ENCODE data around the gene SELPLG.

- TF ChIP-seq CTCF (IDR thresholded peaks at IDR 0.05) = no peak
- TF ChIP-seq POLR2A (IDR thresholded peaks at IDR 0.05) = no peak
Measured at GRCh38 chr12:108605000-108605689, 28.5 kb downstream of the SELPLG start.

Measured in gastroesophageal sphincter (tissue), 3 donors.